ENCODE results near the gene TAF1B.
"Not testable (repeated sequence)": the region's sequence is repeated elsewhere in the genome, so short reads cannot be mapped to it uniquely, and the experiment has no call there.

TAF1B gene

DNA sequence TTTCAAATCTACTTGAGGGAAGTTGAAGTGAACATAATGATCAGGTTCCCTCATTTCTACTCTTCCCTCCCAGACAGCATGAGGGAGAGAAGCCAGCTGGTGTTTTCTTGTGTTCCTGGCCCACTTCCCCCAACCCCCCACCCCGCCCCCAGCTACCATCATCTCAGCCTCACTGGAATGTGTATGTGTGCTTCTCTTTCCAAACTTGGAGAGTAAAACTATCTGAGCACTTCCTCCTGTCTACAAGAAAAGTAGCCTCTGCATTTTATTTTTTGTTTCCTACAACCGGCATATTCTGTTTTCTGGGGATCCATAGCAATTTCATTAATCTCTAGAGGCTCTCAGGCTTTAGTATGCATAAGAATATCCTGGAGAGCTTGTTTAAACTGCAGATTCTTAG is 54.6 kb downstream of the TAF1B start:
- Histone ChIP-seq H3K27me3 (ENCODE audit: control insufficient read depth in 1 of 2, insufficient read depth in 2 of 2, low read length in 2 of 2) (no peaks in the 10 kb centered on the region), H3K9me3 (ENCODE audit: control insufficient read depth in 1 of 2, low read length in 2 of 2) (no peaks in the 10 kb centered on the region), H3K4me1 (ENCODE audit: control insufficient read depth in 1 of 2, insufficient read depth in 2 of 2, low read length in 2 of 2) (peaks cover 0 to 7% of the 10 kb centered on the region in 2 donors), H3K36me3 (ENCODE audit: control insufficient read depth in 1 of 2, insufficient read depth in 2 of 2, low read length in 2 of 2) (no peaks in the 10 kb centered on the region), H3K27ac (ENCODE audit: low read depth, low read length) (no peak overlapping the region), H3K4me3 (ENCODE audit: low read depth in 1 of 2, low read length in 2 of 2) (no peak overlapping the region), H3K9ac (ENCODE audit: low read depth in 1 of 2, low read length in 2 of 2) (no peak overlapping the region)

DNA sequence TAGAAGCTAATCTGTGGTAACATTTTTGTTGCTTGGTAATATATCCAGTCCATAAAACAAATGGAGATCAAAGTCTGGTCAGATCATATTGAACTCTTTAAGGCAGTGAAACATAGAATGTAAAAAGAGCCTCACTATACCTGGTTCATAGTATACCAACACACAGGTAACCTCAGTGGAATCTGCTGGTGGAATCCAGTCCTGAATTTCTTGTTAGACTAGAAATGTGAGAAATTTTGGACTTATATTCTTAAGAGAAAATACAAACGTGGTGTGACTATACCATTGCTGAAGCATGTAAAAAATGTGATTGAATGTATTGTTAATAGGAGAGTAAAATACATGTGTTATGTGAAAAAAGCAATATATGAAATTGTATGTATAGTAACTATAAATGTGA is 62.1 kb downstream of the TAF1B start:
- Histone ChIP-seq H3K27me3 (ENCODE audit: control insufficient read depth in 1 of 2, insufficient read depth in 2 of 2, low read length in 2 of 2) (no peaks in the 10 kb centered on the region), H3K4me1 (ENCODE audit: control insufficient read depth in 1 of 2, insufficient read depth in 2 of 2, low read length in 2 of 2) (no peaks in the 10 kb centered on the region), H3K27ac (ENCODE audit: low read depth, low read length) (no peak overlapping the region), H3K9me3 (ENCODE audit: control insufficient read depth in 1 of 2, low read length in 2 of 2) (no peaks in the 10 kb centered on the region), H3K4me3 (ENCODE audit: low read depth in 1 of 2, low read length in 2 of 2) (no peak overlapping the region), H3K36me3 (ENCODE audit: control insufficient read depth in 1 of 2, insufficient read depth in 2 of 2, low read length in 2 of 2) (no peaks in the 10 kb centered on the region), H3K9ac (ENCODE audit: low read depth in 1 of 2, low read length in 2 of 2) (no peak overlapping the region)

DNA sequence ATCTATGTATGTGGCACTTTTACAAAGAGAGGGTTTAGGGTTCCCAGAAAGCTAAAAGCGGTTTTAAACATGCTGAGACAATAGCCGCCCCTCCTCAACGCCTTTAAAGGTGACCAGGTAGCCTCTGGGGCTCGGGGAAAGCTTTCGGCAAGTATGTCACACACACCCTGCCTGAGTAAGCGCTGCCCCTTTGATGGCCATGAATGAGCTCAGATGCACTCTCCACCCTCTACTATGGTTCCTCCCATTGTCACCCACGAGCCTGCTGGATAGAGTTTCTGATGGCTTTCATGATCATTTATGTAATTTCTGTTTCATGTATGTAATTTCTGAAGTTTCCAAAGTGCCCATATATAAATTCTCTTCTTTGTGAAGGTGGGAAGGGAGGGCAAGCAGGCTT is 64.1 kb downstream of the TAF1B start:
- H3K9ac ChIP-seq (ENCODE audit: low read depth in 1 of 2, low read length in 2 of 2) = no peak overlapping the region
- no peaks in the 10 kb centered on the region for H3K27me3 ChIP-seq (ENCODE audit: control insufficient read depth in 1 of 2, insufficient read depth in 2 of 2, low read length in 2 of 2)
- no peaks in the 10 kb centered on the region for H3K4me1 ChIP-seq (ENCODE audit: control insufficient read depth in 1 of 2, insufficient read depth in 2 of 2, low read length in 2 of 2)
- no peak overlapping the region for H3K27ac ChIP-seq (ENCODE audit: low read depth, low read length)
- H3K9me3 ChIP-seq (ENCODE audit: control insufficient read depth in 1 of 2, low read length in 2 of 2) = no peaks in the 10 kb centered on the region
- H3K36me3 ChIP-seq (ENCODE audit: control insufficient read depth in 1 of 2, insufficient read depth in 2 of 2, low read length in 2 of 2) = peaks cover 0 to 4% of the 10 kb centered on the region in 2 donors
- no peak overlapping the region for H3K4me3 ChIP-seq (ENCODE audit: low read depth in 1 of 2, low read length in 2 of 2)

DNA sequence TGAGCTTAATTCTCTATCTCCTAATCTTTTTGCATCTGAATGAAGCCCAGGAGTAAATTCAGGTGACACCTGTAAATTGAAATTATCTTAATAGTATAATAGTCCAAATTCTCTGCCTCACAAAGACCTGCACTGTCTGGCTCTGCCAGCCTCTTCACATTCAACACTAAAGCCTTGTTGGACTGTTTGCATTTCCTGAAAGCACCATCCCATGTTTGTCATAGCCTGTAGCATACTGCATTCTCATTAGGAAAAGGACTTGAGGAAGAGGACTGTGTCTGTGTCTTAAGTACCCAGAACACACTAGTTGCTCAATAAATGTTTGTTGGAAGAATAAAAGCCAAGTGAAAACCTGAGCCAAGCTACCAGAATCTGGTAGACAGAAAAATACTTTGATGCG is 65.4 kb downstream of the TAF1B start:
- Histone ChIP-seq H3K27me3 (ENCODE audit: control insufficient read depth in 1 of 2, insufficient read depth in 2 of 2, low read length in 2 of 2) (no peaks in the 10 kb centered on the region), H3K4me1 (ENCODE audit: control insufficient read depth in 1 of 2, insufficient read depth in 2 of 2, low read length in 2 of 2) (no peaks in the 10 kb centered on the region), H3K4me3 (ENCODE audit: low read depth in 1 of 2, low read length in 2 of 2) (no peak overlapping the region), H3K9me3 (ENCODE audit: control insufficient read depth in 1 of 2, low read length in 2 of 2) (no peaks in the 10 kb centered on the region), H3K9ac (ENCODE audit: low read depth in 1 of 2, low read length in 2 of 2) (no peak overlapping the region), H3K27ac (ENCODE audit: low read depth, low read length) (no peak overlapping the region), H3K36me3 (ENCODE audit: control insufficient read depth in 1 of 2, insufficient read depth in 2 of 2, low read length in 2 of 2) (peaks cover 3 to 4% of the 10 kb centered on the region in 2 donors)

DNA sequence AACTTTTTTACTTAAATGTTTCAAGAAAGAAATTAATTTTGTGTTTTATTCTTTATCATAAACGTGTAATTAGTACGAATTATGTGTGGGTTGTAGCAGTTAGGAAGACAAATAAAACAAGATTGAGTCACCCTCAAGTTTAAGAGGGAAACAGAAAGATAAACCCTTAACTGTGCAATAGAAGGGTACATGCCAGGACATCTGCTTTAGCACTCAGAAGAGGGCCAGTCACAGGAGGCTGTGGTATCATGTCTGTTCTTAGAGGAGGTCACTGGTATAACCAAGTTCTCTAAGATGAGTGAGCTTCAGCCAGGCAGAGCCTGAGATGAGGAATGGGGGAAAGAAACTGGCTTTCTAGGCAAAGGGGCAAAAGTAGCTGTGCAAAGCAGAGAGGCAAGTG is 65.8 kb downstream of the TAF1B start:
- Histone ChIP-seq H3K4me3 (ENCODE audit: low read depth in 1 of 2, low read length in 2 of 2) (no peak overlapping the region), H3K9me3 (ENCODE audit: control insufficient read depth in 1 of 2, low read length in 2 of 2) (no peaks in the 10 kb centered on the region), H3K4me1 (ENCODE audit: control insufficient read depth in 1 of 2, insufficient read depth in 2 of 2, low read length in 2 of 2) (no peaks in the 10 kb centered on the region), H3K9ac (ENCODE audit: low read depth in 1 of 2, low read length in 2 of 2) (no peak overlapping the region), H3K27me3 (ENCODE audit: control insufficient read depth in 1 of 2, insufficient read depth in 2 of 2, low read length in 2 of 2) (no peaks in the 10 kb centered on the region), H3K36me3 (ENCODE audit: control insufficient read depth in 1 of 2, insufficient read depth in 2 of 2, low read length in 2 of 2) (peaks cover 5 to 6% of the 10 kb centered on the region in 2 donors), H3K27ac (ENCODE audit: low read depth, low read length) (no peak overlapping the region)

DNA sequence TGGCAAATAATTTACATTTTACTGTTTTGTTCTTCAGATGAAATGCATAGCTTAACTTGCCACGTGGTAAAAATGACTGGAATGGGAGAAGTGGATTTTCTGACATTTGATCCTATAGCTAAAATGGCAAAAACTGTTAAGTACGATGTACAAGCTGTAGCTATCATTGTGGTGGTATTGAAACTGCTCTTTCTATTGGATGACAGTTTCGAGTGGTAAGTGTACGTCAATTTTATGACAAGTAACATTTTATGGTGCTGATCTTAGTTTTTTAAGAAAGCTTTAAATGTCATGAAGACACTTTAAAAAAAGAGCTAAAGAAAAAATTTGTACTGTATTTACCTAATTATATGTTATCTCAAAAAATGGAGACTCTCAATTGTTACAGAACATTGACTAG is 67.4 kb downstream of the TAF1B start:
- Histone ChIP-seq H3K27ac (ENCODE audit: low read depth, low read length) (no peak overlapping the region), H3K9me3 (ENCODE audit: control insufficient read depth in 1 of 2, low read length in 2 of 2) (no peaks in the 10 kb centered on the region), H3K4me3 (ENCODE audit: low read depth in 1 of 2, low read length in 2 of 2) (no peak overlapping the region), H3K4me1 (ENCODE audit: control insufficient read depth in 1 of 2, insufficient read depth in 2 of 2, low read length in 2 of 2) (no peaks in the 10 kb centered on the region), H3K9ac (ENCODE audit: low read depth in 1 of 2, low read length in 2 of 2) (no peak overlapping the region), H3K36me3 (ENCODE audit: control insufficient read depth in 1 of 2, insufficient read depth in 2 of 2, low read length in 2 of 2) (peaks cover 10 to 11% of the 10 kb centered on the region in 2 donors), H3K27me3 (ENCODE audit: control insufficient read depth in 1 of 2, insufficient read depth in 2 of 2, low read length in 2 of 2) (no peaks in the 10 kb centered on the region)

DNA sequence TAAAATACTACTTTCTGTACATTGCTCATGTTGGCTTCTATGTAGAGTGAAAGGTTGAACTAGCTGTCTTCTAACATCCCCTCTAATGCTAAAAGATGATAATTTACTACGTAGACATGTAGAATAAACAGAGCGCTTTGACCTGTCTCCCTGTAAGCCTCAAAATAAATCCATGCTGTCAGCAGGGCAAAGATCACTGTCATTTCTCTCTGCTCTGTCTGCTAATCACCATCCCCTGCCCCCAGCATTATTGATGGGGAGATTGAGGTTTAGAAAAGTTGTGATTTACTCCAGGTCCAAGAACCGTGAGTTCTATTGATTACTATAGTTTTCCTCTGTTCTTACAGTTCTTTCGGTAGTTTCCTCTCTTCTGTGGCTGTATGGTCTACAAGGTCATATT is 69.2 kb downstream of the TAF1B start:
- H3K36me3 ChIP-seq (ENCODE audit: control insufficient read depth in 1 of 2, insufficient read depth in 2 of 2, low read length in 2 of 2) = peaks cover 10 to 15% of the 10 kb centered on the region in 2 donors
- no peaks in the 10 kb centered on the region for H3K9me3 ChIP-seq (ENCODE audit: control insufficient read depth in 1 of 2, low read length in 2 of 2)
- no peak overlapping the region for H3K9ac ChIP-seq (ENCODE audit: low read depth in 1 of 2, low read length in 2 of 2)
- no peak overlapping the region for H3K27ac ChIP-seq (ENCODE audit: low read depth, low read length)
- H3K4me1 ChIP-seq (ENCODE audit: control insufficient read depth in 1 of 2, insufficient read depth in 2 of 2, low read length in 2 of 2) = no peaks in the 10 kb centered on the region
- H3K4me3 ChIP-seq (ENCODE audit: low read depth in 1 of 2, low read length in 2 of 2) = no peak overlapping the region
- no peaks in the 10 kb centered on the region for H3K27me3 ChIP-seq (ENCODE audit: control insufficient read depth in 1 of 2, insufficient read depth in 2 of 2, low read length in 2 of 2)

DNA sequence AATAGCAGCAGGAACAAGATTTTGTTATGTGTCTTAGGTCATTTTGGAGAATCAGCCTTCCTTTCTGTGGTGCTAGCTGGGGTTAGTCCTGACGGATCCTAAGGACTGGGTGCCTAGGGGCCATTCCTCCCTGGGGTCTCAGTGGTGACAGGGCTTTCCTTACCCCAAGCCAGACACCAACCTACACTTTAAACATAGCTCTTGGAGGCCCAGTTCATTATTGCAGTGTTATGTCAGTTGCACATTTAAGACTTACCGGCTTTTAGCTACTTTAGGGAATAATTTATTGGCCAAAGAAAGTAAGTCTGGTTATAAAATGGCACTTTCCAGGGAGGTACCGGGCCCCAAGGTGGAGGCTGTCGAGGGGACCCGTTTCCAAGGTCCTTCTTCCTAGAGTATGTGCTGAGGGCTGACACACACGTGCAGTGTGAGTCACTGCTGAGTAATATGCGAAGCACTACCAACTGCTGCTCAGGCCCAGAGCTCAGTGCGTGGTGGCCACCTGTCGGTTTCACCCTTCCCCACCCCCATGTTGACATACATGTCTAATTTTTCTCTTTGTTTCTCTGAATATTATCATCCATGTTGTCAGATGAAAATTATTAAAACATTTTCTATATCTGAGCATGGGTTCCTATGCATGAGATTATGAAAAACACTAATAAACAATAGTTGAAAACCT is 71.3 kb downstream of the TAF1B start:
- Histone ChIP-seq H3K4me3 (ENCODE audit: low read depth in 1 of 2, low read length in 2 of 2) (no peak overlapping the region), H3K36me3 (ENCODE audit: control insufficient read depth in 1 of 2, insufficient read depth in 2 of 2, low read length in 2 of 2) (peaks cover 10 to 19% of the 10 kb centered on the region in 2 donors), H3K27ac (ENCODE audit: low read depth, low read length) (no peak overlapping the region), H3K4me1 (ENCODE audit: control insufficient read depth in 1 of 2, insufficient read depth in 2 of 2, low read length in 2 of 2) (no peaks in the 10 kb centered on the region), H3K9me3 (ENCODE audit: control insufficient read depth in 1 of 2, low read length in 2 of 2) (no peaks in the 10 kb centered on the region), H3K9ac (ENCODE audit: low read depth in 1 of 2, low read length in 2 of 2) (no peak overlapping the region), H3K27me3 (ENCODE audit: control insufficient read depth in 1 of 2, insufficient read depth in 2 of 2, low read length in 2 of 2) (no peaks in the 10 kb centered on the region)

DNA sequence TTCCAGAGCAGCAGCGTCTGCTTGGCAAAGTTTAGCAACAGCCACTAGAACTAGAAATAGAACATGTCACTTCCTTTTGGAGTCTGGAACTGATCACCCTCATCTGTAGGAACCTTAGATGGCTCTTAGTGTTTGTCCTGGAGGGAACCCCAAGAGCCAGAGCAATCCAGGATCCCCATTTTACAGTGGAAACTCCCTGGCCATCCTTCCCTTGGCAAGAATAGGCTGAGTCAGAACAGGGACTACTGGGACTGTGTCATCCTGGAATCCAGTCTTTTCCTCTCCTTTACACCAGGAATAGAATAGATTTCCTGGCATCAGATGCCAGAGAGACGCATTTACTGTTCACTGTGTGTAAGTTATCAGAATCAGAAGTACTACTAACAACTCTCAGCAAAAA is 75.0 kb downstream of the TAF1B start:
- Histone ChIP-seq H3K9ac (ENCODE audit: low read depth in 1 of 2, low read length in 2 of 2) (no peak overlapping the region), H3K9me3 (ENCODE audit: control insufficient read depth in 1 of 2, low read length in 2 of 2) (no peaks in the 10 kb centered on the region), H3K4me3 (ENCODE audit: low read depth in 1 of 2, low read length in 2 of 2) (no peak overlapping the region), H3K27me3 (ENCODE audit: control insufficient read depth in 1 of 2, insufficient read depth in 2 of 2, low read length in 2 of 2) (no peaks in the 10 kb centered on the region), H3K4me1 (ENCODE audit: control insufficient read depth in 1 of 2, insufficient read depth in 2 of 2, low read length in 2 of 2) (no peaks in the 10 kb centered on the region), H3K27ac (ENCODE audit: low read depth, low read length) (no peak overlapping the region), H3K36me3 (ENCODE audit: control insufficient read depth in 1 of 2, insufficient read depth in 2 of 2, low read length in 2 of 2) (peaks cover 5 to 26% of the 10 kb centered on the region in 2 donors)

DNA sequence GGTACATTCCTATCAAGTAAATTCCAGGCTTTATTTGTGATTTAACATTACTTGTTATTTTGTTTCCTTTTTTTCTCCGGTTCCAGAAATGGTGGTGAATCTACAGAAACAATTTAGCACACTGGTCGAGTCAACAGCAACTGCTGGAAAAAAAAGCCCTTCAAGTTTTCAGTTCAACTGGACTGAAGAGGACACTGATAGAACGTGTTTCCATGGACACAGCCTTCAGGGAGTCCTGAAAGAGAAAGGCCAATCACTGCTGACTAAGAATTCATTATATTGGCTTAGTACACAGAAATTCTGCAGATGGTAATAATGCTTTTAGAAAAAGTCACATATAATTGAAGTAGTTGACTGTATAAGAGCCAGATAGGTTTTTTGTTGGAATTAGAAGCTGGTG is 76.2 kb downstream of the TAF1B start:
- no peak overlapping the region for H3K27ac ChIP-seq (ENCODE audit: low read depth, low read length)
- H3K27me3 ChIP-seq (ENCODE audit: control insufficient read depth in 1 of 2, insufficient read depth in 2 of 2, low read length in 2 of 2) = no peaks in the 10 kb centered on the region
- H3K9me3 ChIP-seq (ENCODE audit: control insufficient read depth in 1 of 2, low read length in 2 of 2) = no peaks in the 10 kb centered on the region
- H3K36me3 ChIP-seq (ENCODE audit: control insufficient read depth in 1 of 2, insufficient read depth in 2 of 2, low read length in 2 of 2) = peaks cover 0 to 16% of the 10 kb centered on the region in 2 donors
- H3K9ac ChIP-seq (ENCODE audit: low read depth in 1 of 2, low read length in 2 of 2) = no peak overlapping the region
- H3K4me3 ChIP-seq (ENCODE audit: low read depth in 1 of 2, low read length in 2 of 2) = no peak overlapping the region
- no peaks in the 10 kb centered on the region for H3K4me1 ChIP-seq (ENCODE audit: control insufficient read depth in 1 of 2, insufficient read depth in 2 of 2, low read length in 2 of 2)

DNA sequence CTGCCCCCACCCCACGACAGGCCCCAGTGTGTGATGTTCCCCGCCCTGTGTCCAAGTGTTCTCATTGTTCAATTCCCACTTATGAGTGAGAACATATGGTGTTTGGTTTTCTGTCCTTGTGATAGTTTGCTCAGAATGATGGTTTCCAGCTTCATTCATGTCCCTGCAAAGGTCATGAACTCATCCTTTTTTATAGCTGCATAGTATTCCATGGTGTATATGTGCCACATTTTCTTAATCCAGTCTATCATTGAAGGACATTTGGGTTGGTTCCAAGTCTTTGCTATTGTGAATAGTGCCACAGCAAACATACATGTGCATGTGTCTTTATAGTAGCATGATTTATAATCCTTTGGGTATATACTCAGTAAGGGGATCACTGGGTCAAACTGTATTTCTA is 83.7 kb downstream of the TAF1B start:
- H3K9me3 ChIP-seq (ENCODE audit: control insufficient read depth in 1 of 2, low read length in 2 of 2); H3K4me3 ChIP-seq (ENCODE audit: low read depth in 1 of 2, low read length in 2 of 2); H3K36me3 ChIP-seq (ENCODE audit: control insufficient read depth in 1 of 2, insufficient read depth in 2 of 2, low read length in 2 of 2); H3K27ac ChIP-seq (ENCODE audit: low read depth, low read length); H3K27me3 ChIP-seq (ENCODE audit: control insufficient read depth in 1 of 2, insufficient read depth in 2 of 2, low read length in 2 of 2); H3K4me1 ChIP-seq (ENCODE audit: control insufficient read depth in 1 of 2, insufficient read depth in 2 of 2, low read length in 2 of 2); H3K9ac ChIP-seq (ENCODE audit: low read depth in 1 of 2, low read length in 2 of 2): not testable (repeated sequence)

Measured in duodenal mucosa (tissue), 2 donors.